Adrenal gland (tissue), 12 donors: ENCODE measurements around the gene BAK1. TPM values are rescaled to one million over a fixed set of nuclear protein-coding genes. Genes with fewer than 3 reads are reported as not detected.

Experiments
- DNase-seq, 7 donors: peaks; one replicate each; pipeline ENCODE4 v3.0.0-alpha.2; 2019 to 2020
- H3K27ac ChIP-seq, 5 donors: fragments of 200-600 bp; sonication (generic) in 4 of 5; 1 replicate in 3 of 5; 2 replicates in 2 of 5; pipeline versions ENCODE4 v1.5.1 to v1.8.0; 2016 to 2020; ENCODE audit warnings: mild to moderate bottlenecking in 1 of 5
- H3K27me3 ChIP-seq: fragments of 200-600 bp; 2 replicates; pipeline ENCODE4 v1.8.0; 2021
- H3K36me3 ChIP-seq, 2 donors: fragments of 200-600 bp; replicated peaks in 1 of 2; 1 replicate in 1 of 2; 2 replicates in 1 of 2; pipeline versions ENCODE4 v1.5.1 to v1.8.0; 2018 to 2022
- H3K4me1 ChIP-seq, 2 donors: fragments of 200-600 bp; replicated peaks in 1 of 2; 1 replicate in 1 of 2; 2 replicates in 1 of 2; pipeline versions ENCODE4 v1.5.1 to v1.8.0; 2018 to 2021
- H3K4me3 ChIP-seq, 4 donors: fragments of 200-600 bp; sonication (generic) in 3 of 4; one replicate each; pipeline ENCODE4 v1.5.1; 2016 to 2018
- H3K9me3 ChIP-seq, 3 donors: fragments of 200-600 bp; sonication (generic) in 1 of 3; replicated peaks in 1 of 3; 1 replicate in 2 of 3; 2 replicates in 1 of 3; pipeline versions ENCODE4 v1.5.1 to v1.8.0; 2016 to 2021
- CTCF ChIP-seq, 6 experiments: fragments of 450-650 bp in 4 of 6; fragments of 200-600 bp in 2 of 6; sonication (generic) in 1 of 6; IDR thresholded peaks; 1 replicate in 5 of 6; 2 replicates in 1 of 6; pipeline versions ENCODE4 v1.5.1 to v1.8.0; 2016 to 2021; ENCODE audit warnings: antibody characterized with exemption in 6 of 6, mild to moderate bottlenecking in 2 of 6, moderate library complexity in 1 of 6
- POLR2A ChIP-seq, 2 donors: fragments of 450-650 bp; IDR thresholded peaks; one replicate each; pipeline ENCODE4 v1.6.1; 2017; ENCODE audit warnings: antibody characterized with exemption in 2 of 2, mild to moderate bottlenecking in 2 of 2, moderate library complexity in 1 of 2
- WGBS, 4 donors: extraction: QIAGEN DNeasy Blood & Tissue Kit in 2 of 4; methylation state at CpG; one replicate each; pipeline versions ENCODE4 v1.1.5 to v1.1.7; 2013 to 2017; 5-methylcytosine and 5-hydroxymethylcytosine counted together
- intact Hi-C, 2 donors: fragments of 100-400 bp; cut with DNase I; formaldehyde crosslinking; loops; one replicate each; pipeline versions ENCODE4 v1.14.1 to v1.15.0; 2022 to 2023
- polyA plus RNA-seq, 3 donors: library from polyadenylated mRNA; stranded (reverse); fragments of 200-250 nt in 2 of 3; fragments of 350-450 nt in 1 of 3; fragmentation: Illumina TruSeq in 1 of 3; extraction: RNeasy Lipid Tissue Mini Kit (QIAGEN cat#74804) in 1 of 3; gene quantifications; one replicate each; pipeline ENCODE4 v1.2.3, GENCODE V29; 2013 to 2014
- total RNA-seq, 9 donors: library from RNA; depleted of rRNA in 4 of 9; stranded (reverse); fragments of >200 nt in 4 of 9; fragments of 120-200 nt in 1 of 9; fragmentation: NEBNext Ultra II Directional in 1 of 9; extraction: Animal tissue kit (Norgen Biotek cat#: 25700) in 1 of 9; gene quantifications; one replicate each; pipeline versions ENCODE4 v1.1.0 to v1.2.4, GENCODE V29; 2013 to 2023
- donor health status: healthy with polysubstance abuse.
- donor health status: Bipolar disorder and iron deficiency.
- donor health status: DM: yes; HTN: yes; CAD: no.
- donor health status: DM: no; HTN: no; CAD: no.
- donor health status: DM: no; HTN: no; CAD: no.
- donor health status: DM: yes; HTN: yes; CAD: no.

Gene BAK1
- total and polyA plus RNA-seq, 12 donors: 9.7 to 51.9 (median 23.3) TPM

GRCh38 chr6:33616913-33617312 lies 36.8 kb upstream of the BAK1 start:
- TF ChIP-seq POLR2A (IDR thresholded peaks at IDR 0.05) (no peak), CTCF (IDR thresholded peaks at IDR 0.05) (no peak)
- DNase-seq: no peak
- H3K4me3 ChIP-seq: no peak overlapping the region
- intact Hi-C loops: no loop called here
- no peak overlapping the region for H3K27ac ChIP-seq
- peaks cover 6 to 18% of the 10 kb centered on the region in 2 donors for H3K4me1 ChIP-seq
- no peaks in the 10 kb centered on the region for H3K27me3 ChIP-seq
- H3K9me3 ChIP-seq: no peaks in the 10 kb centered on the region
- no peaks in the 10 kb centered on the region for H3K36me3 ChIP-seq
- 85 to 92% methylated on average over 4 of the region's 4 CpGs; no CpG with 5 or more reads in 2 of the 4 donors for WGBS, 4 donors

GRCh38 chr6:33616113-33616512 lies 36.0 kb upstream of the BAK1 start:
- DNase-seq: no peak
- no peak for TF ChIP-seq CTCF (IDR thresholded peaks at IDR 0.05)
- no peak for TF ChIP-seq POLR2A (IDR thresholded peaks at IDR 0.05)
- WGBS, 4 donors: 81 to 86% methylated on average over 2 of the region's 2 CpGs; no CpG with 5 or more reads in 2 of the 4 donors

GRCh38 chr6:33613795-33614168 lies 33.7 kb upstream of the BAK1 start:
- Histone ChIP-seq H3K9me3 (no peaks in the 10 kb centered on the region), H3K4me1 (peaks cover 11 to 13% of the 10 kb centered on the region in 2 donors), H3K27ac (no peak overlapping the region), H3K36me3 (no peaks in the 10 kb centered on the region), H3K27me3 (no peaks in the 10 kb centered on the region), H3K4me3 (no peak overlapping the region)
- TF ChIP-seq POLR2A (IDR thresholded peaks at IDR 0.05) (no peak), CTCF (IDR thresholded peaks at IDR 0.05) (no peak)
- WGBS, 4 donors: 62 to 73% (median 67%) methylated on average over 4 to 10 of the region's 10 CpGs
- intact Hi-C loops: no loop called here
- no peak for DNase-seq

More at GRCh38 chr6:33616113-33616512, 36.0 kb upstream of the BAK1 start:
- intact Hi-C loops: no loop called here
- Histone ChIP-seq H3K36me3 (no peaks in the 10 kb centered on the region), H3K4me3 (no peak overlapping the region), H3K4me1 (peaks cover 5 to 12% of the 10 kb centered on the region in 2 donors), H3K27ac (no peak overlapping the region), H3K27me3 (no peaks in the 10 kb centered on the region), H3K9me3 (no peaks in the 10 kb centered on the region)

GRCh38 chr6:33613146-33613794 lies 33.2 kb upstream of the BAK1 start:
- H3K4me3 ChIP-seq: no peak overlapping the region
- H3K27ac ChIP-seq: no peak overlapping the region
- 70 to 83% (median 78%) methylated on average over 5 to 8 of the region's 8 CpGs for WGBS, 4 donors
- peaks cover 11 to 14% of the 10 kb centered on the region in 2 donors for H3K4me1 ChIP-seq
- no peak for DNase-seq
- TF ChIP-seq POLR2A (IDR thresholded peaks at IDR 0.05): no peak
- no peaks in the 10 kb centered on the region for H3K27me3 ChIP-seq
- no peaks in the 10 kb centered on the region for H3K36me3 ChIP-seq
- intact Hi-C loops: no loop called here
- no peaks in the 10 kb centered on the region for H3K9me3 ChIP-seq
